GM18517 (cell line): Measurements from ENCODE around the gene BST1.

Experiments used
- ATAC-seq: cut with Tn5 transposase; IDR thresholded peaks from one replicate; pipeline ENCODE4 v1.9.1; 2021; ENCODE audit warnings: mild to moderate bottlenecking, moderate library complexity; ENCODE audit not compliant: unreplicated experiment

Gene BST1

DNA sequence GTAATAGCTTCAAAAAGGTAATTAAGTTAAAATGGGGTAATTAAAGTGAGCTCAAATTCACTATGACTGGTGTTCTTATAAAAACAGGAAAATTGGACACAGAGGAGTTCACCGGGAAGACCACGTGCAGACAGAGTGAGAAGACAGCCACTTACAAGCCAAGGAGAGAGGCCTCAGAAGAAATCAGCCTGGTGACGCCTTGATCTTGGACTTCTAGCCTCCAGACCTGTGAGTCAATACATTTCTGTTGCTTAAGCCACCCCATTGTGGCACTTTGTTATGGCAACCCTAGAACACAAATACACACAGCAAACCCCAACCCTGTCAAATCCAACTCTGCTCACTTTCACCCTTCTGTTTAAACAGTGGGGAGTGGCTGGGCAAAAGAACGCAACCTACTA is 71.2 kb downstream of the BST1 start:
- ATAC-seq, result no peak

DNA sequence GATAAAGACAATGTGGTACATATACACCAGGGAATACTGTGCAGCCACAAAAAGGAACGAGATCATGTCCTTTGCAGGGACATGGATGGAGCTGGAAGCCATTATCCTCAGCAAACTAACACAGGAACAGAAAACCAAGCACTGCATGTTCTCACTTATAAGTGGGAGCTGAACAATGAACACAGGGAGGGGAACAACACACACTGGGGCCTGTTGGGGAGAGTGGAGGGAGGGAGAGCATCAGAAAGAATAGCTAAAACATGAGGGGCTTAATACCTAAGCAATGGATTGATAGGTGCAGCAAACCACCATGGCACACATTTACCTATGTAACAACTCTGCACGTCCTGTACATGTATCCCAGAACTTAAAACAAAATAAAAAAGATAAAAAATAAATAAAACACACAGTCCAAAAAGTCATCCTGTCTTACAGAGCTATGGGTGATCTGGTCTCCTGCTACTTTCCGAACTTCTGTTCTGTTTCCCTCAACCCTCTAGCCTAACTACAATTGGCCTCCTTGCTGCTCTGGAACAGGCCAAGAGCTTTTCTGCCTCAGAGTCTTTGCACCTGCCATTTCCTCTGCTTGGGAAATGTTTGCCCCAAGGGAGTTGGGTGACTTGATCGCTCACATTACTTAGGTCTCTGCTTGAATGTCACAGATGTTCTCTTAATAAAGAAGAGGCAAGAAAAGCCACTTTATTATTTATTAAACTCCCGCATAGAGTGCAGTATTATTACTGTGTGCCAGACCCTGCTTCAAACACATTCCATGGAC is 74.2 kb downstream of the BST1 start:
- ATAC-seq, result no peak

DNA sequence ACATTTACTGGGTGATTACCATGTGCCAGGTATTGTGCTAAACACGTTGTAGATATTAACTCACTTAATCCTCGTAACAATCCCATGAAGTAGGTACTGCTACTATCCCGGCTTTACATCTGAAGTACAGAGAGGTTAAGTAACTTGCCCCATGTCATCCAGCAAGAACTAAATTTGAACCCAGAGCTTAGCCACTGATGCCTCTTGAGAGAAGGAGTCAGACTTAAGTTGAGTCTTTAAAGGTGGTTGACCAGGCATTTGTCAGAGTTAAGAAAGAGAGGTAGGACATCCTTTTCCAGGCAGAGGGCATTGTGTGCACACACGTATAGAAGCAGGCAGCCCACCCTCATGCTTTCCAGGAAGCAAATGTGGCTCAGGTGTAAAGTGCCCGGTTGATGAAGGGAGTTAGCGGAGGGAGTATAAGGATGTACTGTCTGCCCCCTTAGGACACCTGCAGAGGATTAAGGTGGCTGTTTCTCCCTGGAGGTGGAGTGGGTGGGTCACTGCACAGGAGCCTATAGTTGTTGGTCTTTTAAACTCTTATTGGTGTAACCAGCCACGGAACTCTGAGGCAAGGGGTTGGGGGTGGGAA is 74.9 kb downstream of the BST1 start:
- no peak for ATAC-seq

DNA sequence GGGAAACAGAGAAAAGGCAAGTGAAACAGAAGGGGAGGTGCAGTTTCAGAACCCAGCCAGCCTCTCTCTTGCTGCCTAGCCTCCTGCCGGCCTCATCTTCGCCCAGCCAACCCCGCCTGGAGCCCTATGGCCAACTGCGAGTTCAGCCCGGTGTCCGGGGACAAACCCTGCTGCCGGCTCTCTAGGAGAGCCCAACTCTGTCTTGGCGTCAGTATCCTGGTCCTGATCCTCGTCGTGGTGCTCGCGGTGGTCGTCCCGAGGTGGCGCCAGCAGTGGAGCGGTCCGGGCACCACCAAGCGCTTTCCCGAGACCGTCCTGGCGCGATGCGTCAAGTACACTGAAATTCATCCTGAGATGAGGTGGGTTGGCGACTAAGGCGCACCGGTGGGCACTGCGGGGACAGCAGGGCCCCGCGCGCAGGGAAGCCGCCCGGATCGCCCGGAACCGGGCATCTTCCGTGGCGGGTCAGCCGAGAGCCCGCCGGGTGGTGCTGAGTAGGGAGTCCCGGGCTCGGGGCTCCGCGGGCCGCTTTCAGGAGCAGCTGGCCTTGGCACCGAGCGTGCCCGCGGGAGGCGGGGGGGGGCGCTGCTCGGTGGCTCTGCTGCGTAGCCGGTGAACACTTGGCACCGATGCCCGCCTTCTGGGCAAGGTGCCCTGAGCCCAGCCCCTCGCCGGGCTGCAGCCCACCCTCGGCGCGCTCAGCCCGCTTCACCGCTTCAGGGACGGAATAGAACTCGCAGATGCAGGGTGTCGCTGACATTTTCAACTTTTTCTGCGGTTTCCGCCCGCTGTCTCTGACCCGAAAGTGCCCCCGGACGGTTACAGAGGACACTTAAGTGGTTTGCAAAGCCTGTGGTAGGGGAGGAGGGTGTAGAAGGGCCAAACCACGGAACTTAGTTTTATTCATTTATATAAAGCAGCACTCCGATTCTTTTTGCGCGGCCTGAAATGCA is 75.7 kb downstream of the BST1 start, which contains the start of gene CD38:
Gene CD38, plus strand, starts transcription at position 40 of the 953 bp plus-strand sequence. Its CDS starts 87 bp downstream, at position 127.
- ATAC-seq, result peak; percentile 73

- ATAC-seq, result no peak
Observed at GRCh38 chr4:15779306-15779705, 76.4 kb downstream of the BST1 start.

- ATAC-seq, result no peak
Observed at GRCh38 chr4:15779809-15780208, 76.9 kb downstream of the BST1 start.

GRCh38 chr4:15781427-15782095 is 78.7 kb downstream of the BST1 start:
- peak; percentile 31 for ATAC-seq
